ENCODE results near the gene CLCN1. TPM values are rescaled to one million over a fixed set of nuclear protein-coding genes. Genes with fewer than 3 reads are reported as not detected.

The CLCN1 gene
- not detected in 2 replicates for total RNA-seq

GRCh38 chr7:143315776-143316175 lies at the start of gene CLCN1:
TSS of gene CLCN1 (plus strand) at chr7:143316111. CDS start at chr7:143316213, 102 bp downstream.

GRCh38 chr7:143284591-143285469 lies 31.1 kb upstream of the CLCN1 start, which contains the start of gene TMEM139:
TSS of gene TMEM139 (plus strand) at chr7:143284958. CDS start at chr7:143285958, 1,000 bp downstream.

GRCh38 chr7:143287935-143288826 lies 27.7 kb upstream of the CLCN1 start, which contains the start of gene CASP2:
TSS of gene CASP2 (plus strand) at chr7:143288351. CDS start at chr7:143288456, 105 bp downstream.

GRCh38 chr7:143362131-143363015 lies 46.5 kb downstream of the CLCN1 start, which contains the start of gene FAM131B:
TSS of gene FAM131B (minus strand) at chr7:143362713. CDS start at chr7:143362603, 110 bp downstream.

GRCh38 chr7:143380646-143381426 lies 64.9 kb downstream of the CLCN1 start, which contains the start of gene ZYX:
TSS of gene ZYX (plus strand) at chr7:143381345. CDS start at chr7:143381572, 227 bp downstream.

Other genes starting within 250 kb of the CLCN1 start
- gene PIP, start 184.0 kb upstream of the CLCN1 start, total RNA-seq = not detected in 2 replicates
- not detected in 2 replicates for gene TAS2R39, start 132.7 kb upstream of the CLCN1 start, total RNA-seq
- gene TAS2R40, start 94.1 kb upstream of the CLCN1 start, total RNA-seq = not detected in 2 replicates
- 132 and 150 TPM in 2 replicates for gene GSTK1, start 52.7 kb upstream of the CLCN1 start, total RNA-seq
- 0.24 TPM in 1 of 2 replicates, not detected in the other for gene TMEM139, start 31.2 kb upstream of the CLCN1 start, total RNA-seq
- gene CASP2, start 27.8 kb upstream of the CLCN1 start, total RNA-seq = 6.5 and 7.6 TPM in 2 replicates
- 0.94 and 1.5 TPM in 2 replicates for gene FAM131B, start 46.6 kb downstream of the CLCN1 start, total RNA-seq
- gene ZYX, start 65.2 kb downstream of the CLCN1 start, total RNA-seq = 120 and 135 TPM in 2 replicates
- gene EPHA1, start 92.7 kb downstream of the CLCN1 start, total RNA-seq = not detected in 2 replicates
- gene TAS2R60, start 127.3 kb downstream of the CLCN1 start, total RNA-seq = not detected in 2 replicates
- not detected in 2 replicates for gene TAS2R41, start 161.8 kb downstream of the CLCN1 start, total RNA-seq